PC-9 (cell line): ENCODE data around the gene RBCK1.

Source experiments
- EZH2 ChIP-seq: fragments of 200-600 bp; sonication (generic); IDR thresholded peaks from 2 replicates; pipeline ENCODE4 v1.8.0; 2017; ENCODE audit warnings: antibody characterized with exemption, low read depth
- TF ChIP-seq, protein P1 (sequence below): fragments of 200-600 bp; sonication (generic); conservative IDR thresholded peaks from 2 replicates; pipeline ENCODE4 v1.6.1; 2017; ENCODE audit warnings: mixed run types, antibody characterized with exemption, mild to moderate bottlenecking, moderate library complexity

DNA sequence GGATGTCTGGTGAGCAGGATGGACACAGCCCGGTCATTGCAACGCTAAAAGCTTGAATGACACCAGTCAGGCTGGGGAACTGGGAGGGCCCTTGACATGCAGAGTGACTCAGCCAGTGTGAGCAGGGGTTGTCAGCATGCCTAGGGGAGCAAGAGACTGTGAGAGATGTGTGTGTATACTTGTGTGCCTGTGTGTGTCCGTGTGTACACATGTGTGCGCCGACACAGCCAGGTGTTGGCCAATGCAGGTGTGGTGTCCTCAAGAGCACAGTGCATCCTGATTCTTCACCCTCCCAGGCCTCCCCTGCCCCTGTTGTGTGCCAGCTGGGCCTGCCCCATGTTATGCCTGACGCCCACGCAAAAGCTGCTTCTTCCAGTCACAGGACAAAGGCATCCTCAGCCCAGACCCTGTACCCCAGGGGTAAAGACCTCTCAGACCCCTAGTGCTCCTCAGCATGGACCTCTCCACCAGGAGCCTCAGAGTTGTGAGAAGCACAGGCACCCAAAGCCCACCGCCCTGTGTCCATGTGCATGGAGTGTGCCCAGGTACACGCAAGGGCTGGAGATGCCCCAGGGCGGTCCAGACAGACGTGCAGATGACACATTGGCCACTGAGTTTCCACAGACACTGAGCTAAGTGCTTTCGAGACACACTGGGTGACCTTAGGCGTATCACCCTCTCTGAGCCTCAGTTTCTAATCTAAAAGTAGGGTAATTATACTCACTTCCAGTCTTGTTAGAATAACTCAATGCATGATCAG lies 44.6 kb upstream of the RBCK1 start:
- TF ChIP-seq, protein P1, sequence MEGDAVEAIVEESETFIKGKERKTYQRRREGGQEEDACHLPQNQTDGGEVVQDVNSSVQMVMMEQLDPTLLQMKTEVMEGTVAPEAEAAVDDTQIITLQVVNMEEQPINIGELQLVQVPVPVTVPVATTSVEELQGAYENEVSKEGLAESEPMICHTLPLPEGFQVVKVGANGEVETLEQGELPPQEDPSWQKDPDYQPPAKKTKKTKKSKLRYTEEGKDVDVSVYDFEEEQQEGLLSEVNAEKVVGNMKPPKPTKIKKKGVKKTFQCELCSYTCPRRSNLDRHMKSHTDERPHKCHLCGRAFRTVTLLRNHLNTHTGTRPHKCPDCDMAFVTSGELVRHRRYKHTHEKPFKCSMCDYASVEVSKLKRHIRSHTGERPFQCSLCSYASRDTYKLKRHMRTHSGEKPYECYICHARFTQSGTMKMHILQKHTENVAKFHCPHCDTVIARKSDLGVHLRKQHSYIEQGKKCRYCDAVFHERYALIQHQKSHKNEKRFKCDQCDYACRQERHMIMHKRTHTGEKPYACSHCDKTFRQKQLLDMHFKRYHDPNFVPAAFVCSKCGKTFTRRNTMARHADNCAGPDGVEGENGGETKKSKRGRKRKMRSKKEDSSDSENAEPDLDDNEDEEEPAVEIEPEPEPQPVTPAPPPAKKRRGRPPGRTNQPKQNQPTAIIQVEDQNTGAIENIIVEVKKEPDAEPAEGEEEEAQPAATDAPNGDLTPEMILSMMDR, result no peak
- TF ChIP-seq EZH2, result no peak
